ENCODE measurements around the gene CD36. TPM values are rescaled to one million over a fixed set of nuclear protein-coding genes. Genes with fewer than 3 reads are reported as not detected.

The CD36 gene
- total RNA-seq, 1 experiment from 2014 or later = 0.46 TPM

GRCh38 chr7:80724249-80724871 lies 85.9 kb downstream of the CD36 start:
- H3K4me1 ChIP-seq (ENCODE audit: control insufficient read depth, insufficient read depth, low read length) = peaks cover 32% of the 10 kb centered on the region
- DNase-seq (ENCODE audit: low read depth, low spot score) = no peak
- CTCF ChIA-PET = no interaction called here
- POLR2A ChIA-PET = no interaction called here
- H3K27me3 ChIP-seq (ENCODE audit: control insufficient read depth, insufficient read depth, low read length) = no peaks in the 10 kb centered on the region
- H3K27ac ChIP-seq (ENCODE audit: low read length) = peak overlapping the region; percentile 93
- H3K36me3 ChIP-seq (ENCODE audit: control insufficient read depth, insufficient read depth, low read length) = no peaks in the 10 kb centered on the region
- TF ChIP-seq REST (IDR thresholded peaks at IDR 0.05; ENCODE audit: insufficient read depth in 1 of 2, low read depth in 2 of 2, low read length in 1 of 2) (no peak), SIN3A (IDR thresholded peaks at IDR 0.05; ENCODE audit: borderline replicate concordance, insufficient read depth, low read depth, low read length) (no peak), TCF7L2 (IDR thresholded peaks at IDR 0.05; ENCODE audit: low read depth, low read length) (no peak), POLR2AphosphoS5 (IDR thresholded peaks at IDR 0.05; ENCODE audit: low read depth, low read length) (no peak), CTCF (IDR thresholded peaks at IDR 0.05) (no peak)
- BruUV-seq (replicated peaks) = no TSS peak
- H3K4me3 ChIP-seq (ENCODE audit: low read depth in 2 of 2, low read length in 2 of 2) = no peak overlapping the region
- intact Hi-C loops (cut with micrococcal nuclease; ENCODE audit: unreplicated experiment) (no loop called here), in situ Hi-C loops (cut with HindIII; ENCODE audit: low pct_unique_long_range_greater_than_20kb, low sequenced_read_pairs) (no loop called here)
- ATAC-seq = no peak
- 0 out of 2 replicates have a peak, but pooled peaks cover 3% of the 10 kb centered on the region for H3K9me3 ChIP-seq (ENCODE audit: control insufficient read depth, insufficient read depth, low read depth, low read length)

GRCh38 chr7:80725181-80725611 lies 86.8 kb downstream of the CD36 start:
- POLR2A ChIA-PET = no interaction called here
- in situ Hi-C loops (cut with HindIII; ENCODE audit: low pct_unique_long_range_greater_than_20kb, low sequenced_read_pairs) (no loop called here), intact Hi-C loops (cut with micrococcal nuclease; ENCODE audit: unreplicated experiment) (no loop called here)
- no TSS peak for BruUV-seq (replicated peaks)
- peak overlapping the region; percentile 93 for H3K27ac ChIP-seq (ENCODE audit: low read length)
- peaks cover 32% of the 10 kb centered on the region for H3K4me1 ChIP-seq (ENCODE audit: control insufficient read depth, insufficient read depth, low read length)
- ATAC-seq (no peak), DNase-seq (ENCODE audit: low read depth, low spot score) (no peak)
- CTCF ChIA-PET = no interaction called here
- 0 out of 2 replicates have a peak, but pooled peaks cover 3% of the 10 kb centered on the region for H3K9me3 ChIP-seq (ENCODE audit: control insufficient read depth, insufficient read depth, low read depth, low read length)
- no peaks in the 10 kb centered on the region for H3K36me3 ChIP-seq (ENCODE audit: control insufficient read depth, insufficient read depth, low read length)
- TF ChIP-seq TCF7L2 (IDR thresholded peaks at IDR 0.05; ENCODE audit: low read depth, low read length) (no peak), REST (IDR thresholded peaks at IDR 0.05; ENCODE audit: insufficient read depth in 1 of 2, low read depth in 2 of 2, low read length in 1 of 2) (no peak), CTCF (IDR thresholded peaks at IDR 0.05) (no peak), POLR2AphosphoS5 (IDR thresholded peaks at IDR 0.05; ENCODE audit: low read depth, low read length) (no peak), SIN3A (IDR thresholded peaks at IDR 0.05; ENCODE audit: borderline replicate concordance, insufficient read depth, low read depth, low read length) (no peak)
- no peak overlapping the region for H3K4me3 ChIP-seq (ENCODE audit: low read depth in 2 of 2, low read length in 2 of 2)
- H3K27me3 ChIP-seq (ENCODE audit: control insufficient read depth, insufficient read depth, low read length) = no peaks in the 10 kb centered on the region

Measured in Panc1 (cell line).